ENCODE results near the gene ATG12. TPM values are rescaled to one million over a fixed set of nuclear protein-coding genes. Genes with fewer than 3 reads are reported as not detected.

The ATG12 gene
- total and polyA plus RNA-seq, 2 of the 13 experiments (the other 11 are each of a cell fraction or from before 2014, with no cell fraction given) = 46.4 to 58.1 TPM

GRCh38 chr5:115831163-115831768 is 10.1 kb downstream of the ATG12 start (continued):
- TF ChIP-seq ZUFSP (CRISPR knock-in tag; IDR thresholded peaks at IDR 0.05; ENCODE audit: borderline replicate concordance) (no peak), NBN (conservative IDR thresholded peaks at IDR 0.05) (no peak), TCF12 (IDR thresholded peaks at IDR 0.05) (no peak), TCF12 (CRISPR knock-in tag; IDR thresholded peaks at IDR 0.05) (no peak), MLLT10 (CRISPR knock-in tag; IDR thresholded peaks at IDR 0.05) (no peak), REST (IDR thresholded peaks at IDR 0.05; ENCODE audit: borderline replicate concordance in 1 of 2, low read depth in 1 of 2, low read length in 2 of 2) (no peak), CBFB (CRISPR knock-in tag; IDR thresholded peaks at IDR 0.05) (no peak), KAT8 (CRISPR knock-in tag; IDR thresholded peaks at IDR 0.05) (peak; percentile 32; the same call in 1 of the 2 replicates), FOXJ3 (CRISPR knock-in tag; IDR thresholded peaks at IDR 0.05; ENCODE audit: borderline replicate concordance) (no peak; the same call in 1 of the 2 replicates), RCOR2 (CRISPR knock-in tag; IDR thresholded peaks at IDR 0.05) (no peak), RELA (CRISPR knock-in tag; IDR thresholded peaks at IDR 0.05) (no peak), ZFAT (CRISPR knock-in tag; conservative IDR thresholded peaks at IDR 0.05) (no peak), SRSF9 (IDR thresholded peaks at IDR 0.05; ENCODE audit: borderline replicate concordance, insufficient read depth, low read depth, low read length, poor library complexity, severe bottlenecking) (no peak), PRMT3 (CRISPR knock-in tag; IDR thresholded peaks at IDR 0.05; ENCODE audit: borderline replicate concordance, low read depth) (no peak), NFE2L2 (IDR thresholded peaks at IDR 0.05; ENCODE audit: low read length) (no peak), RFX1 (IDR thresholded peaks at IDR 0.05) (no peak), ZNF75D (CRISPR knock-in tag; IDR thresholded peaks at IDR 0.05; ENCODE audit: borderline replicate concordance) (no peak), RFX5 (IDR thresholded peaks at IDR 0.05; ENCODE audit: low read depth, low read length) (no peak), CREM (IDR thresholded peaks at IDR 0.05) (no peak), CREM (CRISPR knock-in tag; IDR thresholded peaks at IDR 0.05) (no peak), ZNF431 (CRISPR knock-in tag; IDR thresholded peaks at IDR 0.05; ENCODE audit: borderline replicate concordance, low read depth) (no peak), ZNF430 (CRISPR knock-in tag; IDR thresholded peaks at IDR 0.05) (no peak), ATF7-NPFF (CRISPR knock-in tag; IDR thresholded peaks at IDR 0.05; ENCODE audit: low read depth) (no peak), PHB2 (IDR thresholded peaks at IDR 0.05; ENCODE audit: partially characterized antibody) (no peak), RARA (CRISPR knock-in tag; IDR thresholded peaks at IDR 0.05) (no peak), FOXP1 (IDR thresholded peaks at IDR 0.05) (no peak), FOXP1 (CRISPR knock-in tag; IDR thresholded peaks at IDR 0.05) (no peak)
- TF ChIP-seq, protein P1, sequence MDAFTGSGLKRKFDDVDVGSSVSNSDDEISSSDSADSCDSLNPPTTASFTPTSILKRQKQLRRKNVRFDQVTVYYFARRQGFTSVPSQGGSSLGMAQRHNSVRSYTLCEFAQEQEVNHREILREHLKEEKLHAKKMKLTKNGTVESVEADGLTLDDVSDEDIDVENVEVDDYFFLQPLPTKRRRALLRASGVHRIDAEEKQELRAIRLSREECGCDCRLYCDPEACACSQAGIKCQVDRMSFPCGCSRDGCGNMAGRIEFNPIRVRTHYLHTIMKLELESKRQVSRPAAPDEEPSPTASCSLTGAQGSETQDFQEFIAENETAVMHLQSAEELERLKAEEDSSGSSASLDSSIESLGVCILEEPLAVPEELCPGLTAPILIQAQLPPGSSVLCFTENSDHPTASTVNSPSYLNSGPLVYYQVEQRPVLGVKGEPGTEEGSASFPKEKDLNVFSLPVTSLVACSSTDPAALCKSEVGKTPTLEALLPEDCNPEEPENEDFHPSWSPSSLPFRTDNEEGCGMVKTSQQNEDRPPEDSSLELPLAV (CRISPR knock-in tag; conservative IDR thresholded peaks at IDR 0.05; ENCODE audit: low read depth) = no peak

Data from HepG2 (cell line).